Caco-2 (cell line): ENCODE results near the gene PLOD1. TPM values are rescaled to one million over a fixed set of nuclear protein-coding genes. Genes with fewer than 3 reads are reported as not detected.

Source experiments
- BruUV-seq: library from RNA; stranded (reverse); fragments of 400-500 nt; replicated peaks from 2 replicates; lab custom pipeline; 2021; lab: Mats Ljungman, UMichigan
- CTCF ChIA-PET: fragments of 300-600 bp; sonication (Branson Sonifier 250); formaldehyde crosslinking; loops from one replicate; lab custom pipeline; 2022; ENCODE audit warnings: antibody characterized with exemption; lab: Charles Lee
- POLR2A ChIA-PET: fragments of 300-600 bp; sonication (Branson Sonifier 250); formaldehyde crosslinking; loops from one replicate; lab custom pipeline; 2022; ENCODE audit warnings: antibody characterized with exemption; lab: Charles Lee
- DNase-seq, 2 experiments: peaks; one replicate each; pipeline versions ENCODE4 v3.0.0 to v3.0.0-alpha.2; 2020 to 2022
- H3K27me3 ChIP-seq: replicated peaks from 2 replicates; pipeline ENCODE4 v1.6.0; 2011; ENCODE audit warnings: low read length; ENCODE audit not compliant: control insufficient read depth, insufficient read depth
- H3K36me3 ChIP-seq: 2 replicates; pipeline ENCODE4 v1.5.1; 2011; ENCODE audit warnings: low read length; ENCODE audit not compliant: control insufficient read depth, insufficient read depth
- H3K4me1 ChIP-seq: fragments of 250-450 bp; sonication (Bioruptor Pico); 2 replicates; pipeline ENCODE4 v1.5.1; 2020; ENCODE audit warnings: mild to moderate bottlenecking
- H3K4me3 ChIP-seq: 2 replicates; pipeline ENCODE4 v1.5.1; 2011; ENCODE audit warnings: low read depth, mild to moderate bottlenecking, control low read depth, low read length
- H3K9me3 ChIP-seq: fragments of 250-450 bp; sonication (Bioruptor Pico); 2 replicates; pipeline ENCODE4 v1.5.1; 2020; ENCODE audit warnings: mild to moderate bottlenecking, moderate library complexity
- H3K27ac Mint-ChIP-seq: one replicate; pipeline ENCODE4 v1.8.0; 2022; ENCODE audit warnings: mixed read lengths; ENCODE audit not compliant: unreplicated experiment
- H3K27me3 Mint-ChIP-seq: one replicate; pipeline ENCODE4 v1.8.0; 2022; ENCODE audit warnings: mixed read lengths; ENCODE audit not compliant: insufficient read depth, unreplicated experiment
- H3K36me3 Mint-ChIP-seq: one replicate; pipeline ENCODE4 v1.8.0; 2022; ENCODE audit warnings: mild to moderate bottlenecking, mixed read lengths; ENCODE audit not compliant: insufficient read depth, unreplicated experiment
- H3K4me1 Mint-ChIP-seq: one replicate; pipeline ENCODE4 v1.8.0; 2022; ENCODE audit warnings: low read depth, mixed read lengths; ENCODE audit not compliant: unreplicated experiment
- H3K4me3 Mint-ChIP-seq: one replicate; pipeline ENCODE4 v1.8.0; 2022; ENCODE audit warnings: mild to moderate bottlenecking, moderate library complexity, mixed read lengths; ENCODE audit not compliant: unreplicated experiment
- H3K9me3 Mint-ChIP-seq: one replicate; pipeline ENCODE4 v1.8.0; 2022; ENCODE audit warnings: mixed read lengths; ENCODE audit not compliant: unreplicated experiment
- CTCF ChIP-seq, 2 experiments: fragments of 200-600 bp in 1 of 2; IDR thresholded peaks; 1 replicate in 1 of 2; 2 replicates in 1 of 2; pipeline versions ENCODE4 v1.5.1 to v1.8.0; 2011 to 2022; ENCODE audit warnings: antibody characterized with exemption in 1 of 2, control low read depth in 1 of 2, inconsistent platforms in 1 of 2, low read depth in 1 of 2, low read length in 1 of 2, mild to moderate bottlenecking in 1 of 2, moderate library complexity in 1 of 2; ENCODE audit not compliant: insufficient read depth in 1 of 2, severe bottlenecking in 1 of 2, unreplicated experiment in 1 of 2
- intact Hi-C: fragments of 100-400 bp; cut with micrococcal nuclease; formaldehyde crosslinking; loops from one replicate; pipeline ENCODE4 v1.10.0; 2022; ENCODE audit not compliant: unreplicated experiment
- total RNA-seq: library from RNA; stranded (reverse); gene quantifications from 2 replicates; pipeline ENCODE4 v1.2.3, GENCODE V29; 2022

The PLOD1 gene
- total RNA-seq, 1 experiment from 2014 or later = 89.3 TPM

- Mint-ChIP-seq H3K9me3 (no peaks in the 10 kb centered on the region), H3K4me1 (no peaks in the 10 kb centered on the region), H3K27ac (no peak overlapping the region), H3K36me3 (peaks cover 30% of the 10 kb centered on the region), H3K4me3 (no peak overlapping the region), H3K27me3 (no peaks in the 10 kb centered on the region)
- CTCF ChIA-PET = no interaction called here
- Histone ChIP-seq H3K4me3 (no peak overlapping the region), H3K9me3 (no peaks in the 10 kb centered on the region), H3K36me3 (peaks cover 2% of the 10 kb centered on the region), H3K4me1 (no peaks in the 10 kb centered on the region), H3K27me3 (no peaks in the 10 kb centered on the region)
- POLR2A ChIA-PET = no interaction called here
- no TSS peak for BruUV-seq
- intact Hi-C loops = no loop called here
- TF ChIP-seq CTCF (IDR thresholded peaks at IDR 0.05; ENCODE audit: insufficient read depth in 1 of 2, low read depth in 1 of 2, low read length in 1 of 2, severe bottlenecking in 1 of 2, unreplicated experiment in 1 of 2) = no peak
- no peak for DNase-seq
Observed at GRCh38 chr1:11952455-11953109, 18.1 kb downstream of the PLOD1 start.

- Histone ChIP-seq H3K27me3 (no peaks in the 10 kb centered on the region), H3K4me3 (no peak overlapping the region), H3K9me3 (no peaks in the 10 kb centered on the region), H3K36me3 (no peaks in the 10 kb centered on the region; the same call in none of the 2 replicates), H3K4me1 (no peaks in the 10 kb centered on the region)
- intact Hi-C loops = no loop called here
- no peak overlapping the region for H3K27ac Mint-ChIP-seq
- ChIA-PET CTCF (no interaction called here), POLR2A (no interaction called here)
- BruUV-seq = no TSS peak
- H3K9me3 Mint-ChIP-seq = no peaks in the 10 kb centered on the region
- no peaks in the 10 kb centered on the region for H3K27me3 Mint-ChIP-seq
- no peak for DNase-seq
- no peak for TF ChIP-seq CTCF (IDR thresholded peaks at IDR 0.05; ENCODE audit: insufficient read depth in 1 of 2, low read depth in 1 of 2, low read length in 1 of 2, severe bottlenecking in 1 of 2, unreplicated experiment in 1 of 2)
- no peak overlapping the region for H3K4me3 Mint-ChIP-seq
- H3K4me1 Mint-ChIP-seq = no peaks in the 10 kb centered on the region
- peaks cover 27% of the 10 kb centered on the region for H3K36me3 Mint-ChIP-seq
Observed at GRCh38 chr1:11955221-11955620, 20.7 kb downstream of the PLOD1 start.

GRCh38 chr1:11957398-11957797, 22.9 kb downstream of the PLOD1 start:
- no TSS peak for BruUV-seq
- no peak overlapping the region for H3K4me3 ChIP-seq
- H3K36me3 Mint-ChIP-seq = peaks cover 21% of the 10 kb centered on the region
- H3K27me3 Mint-ChIP-seq = no peaks in the 10 kb centered on the region
- no peak for TF ChIP-seq CTCF (IDR thresholded peaks at IDR 0.05; ENCODE audit: insufficient read depth in 1 of 2, low read depth in 1 of 2, low read length in 1 of 2, severe bottlenecking in 1 of 2, unreplicated experiment in 1 of 2)
- intact Hi-C loops = no loop called here
- no peak overlapping the region for H3K4me3 Mint-ChIP-seq
- no peaks in the 10 kb centered on the region for H3K4me1 ChIP-seq
- no peaks in the 10 kb centered on the region for H3K4me1 Mint-ChIP-seq
- no peaks in the 10 kb centered on the region for H3K9me3 ChIP-seq
- POLR2A ChIA-PET = no interaction called here
- H3K36me3 ChIP-seq = no peaks in the 10 kb centered on the region; the same call in none of the 2 replicates
- no peak overlapping the region for H3K27ac Mint-ChIP-seq
- no peaks in the 10 kb centered on the region for H3K9me3 Mint-ChIP-seq
- CTCF ChIA-PET = interaction anchor here (1.1 kb wide), 1 partner anchor 10 kb away, joined by 3 read pairs; no protein-coding TSS in a partner anchor
- H3K27me3 ChIP-seq = no peaks in the 10 kb centered on the region
- no peak for DNase-seq
